Mesenchymal stem cell (in vitro differentiated cells and primary cell): ENCODE data around the gene CRELD2.

Experiments used
- DNase-seq: peaks from one replicate; pipeline ENCODE4 v3.0.0-alpha.2; 2013
- H2AFZ ChIP-seq: one replicate; pipeline ENCODE4 v1.6.1; 2013; ENCODE audit warnings: low read depth, mild to moderate bottlenecking, control low read depth, inconsistent platforms, low read length, moderate library complexity
- H2AK5ac ChIP-seq: 2 replicates; pipeline ENCODE4 v1.6.1; 2013; ENCODE audit warnings: low read length, moderate library complexity, mild to moderate bottlenecking, inconsistent platforms; ENCODE audit not compliant: severe bottlenecking
- H2BK120ac ChIP-seq: one replicate; pipeline ENCODE4 v1.6.1; 2013; ENCODE audit warnings: low read depth, mild to moderate bottlenecking, inconsistent platforms, low read length, moderate library complexity
- H2BK12ac ChIP-seq, 2 experiments: one replicate each; pipeline ENCODE4 v1.6.1; 2013; ENCODE audit warnings: inconsistent platforms in 2 of 2, low read length in 2 of 2, mild to moderate bottlenecking in 2 of 2, moderate library complexity in 2 of 2, control low read depth in 1 of 2
- H2BK15ac ChIP-seq: one replicate; pipeline ENCODE4 v1.6.1; 2013; ENCODE audit warnings: mild to moderate bottlenecking, low read depth, inconsistent platforms; ENCODE audit not compliant: poor library complexity, severe bottlenecking
- H2BK5ac ChIP-seq: 2 replicates; pipeline ENCODE4 v1.6.1; 2013; ENCODE audit warnings: low read depth, mild to moderate bottlenecking, low read length, control low read depth, inconsistent platforms; ENCODE audit not compliant: poor library complexity, severe bottlenecking
- H3K14ac ChIP-seq, 2 experiments: one replicate each; pipeline ENCODE4 v1.6.1; 2013; ENCODE audit warnings: inconsistent platforms in 2 of 2, low read length in 2 of 2, control low read depth in 1 of 2, mild to moderate bottlenecking in 1 of 2, moderate library complexity in 1 of 2
- H3K18ac ChIP-seq, 2 experiments: one replicate each; pipeline ENCODE4 v1.6.1; 2013; ENCODE audit warnings: inconsistent platforms in 2 of 2, low read length in 2 of 2, control low read depth in 1 of 2, low read depth in 1 of 2, mild to moderate bottlenecking in 1 of 2
- H3K23ac ChIP-seq, 2 experiments: one replicate each; pipeline ENCODE4 v1.6.1; 2013; ENCODE audit warnings: inconsistent platforms in 2 of 2, low read length in 2 of 2, mild to moderate bottlenecking in 2 of 2, moderate library complexity in 2 of 2, control low read depth in 1 of 2
- H3K27ac ChIP-seq: 2 replicates; pipeline ENCODE4 v1.5.1; 2013; ENCODE audit warnings: mild to moderate bottlenecking, moderate library complexity, low read length, control low read depth, inconsistent platforms; ENCODE audit not compliant: poor library complexity, severe bottlenecking
- H3K27me3 ChIP-seq, 2 experiments: 2 replicates each; pipeline versions ENCODE4 v1.6.1 to v1.7.0; 2013; ENCODE audit warnings: low read length in 2 of 2, mild to moderate bottlenecking in 2 of 2, moderate library complexity in 2 of 2, control low read depth in 1 of 2, inconsistent platforms in 1 of 2; ENCODE audit not compliant: control insufficient read depth in 1 of 2, insufficient read depth in 1 of 2
- H3K36me3 ChIP-seq, 2 experiments: 2 replicates each; pipeline versions ENCODE4 v1.6.1 to v1.7.0; 2013; ENCODE audit warnings: low read length in 2 of 2, control low read depth in 1 of 2, inconsistent platforms in 1 of 2, low read depth in 1 of 2, mild to moderate bottlenecking in 1 of 2; ENCODE audit not compliant: insufficient read depth in 2 of 2, control insufficient read depth in 1 of 2
- H3K4ac ChIP-seq, 2 experiments: one replicate each; pipeline ENCODE4 v1.6.1; 2013; ENCODE audit warnings: inconsistent platforms in 2 of 2, low read length in 2 of 2, mild to moderate bottlenecking in 2 of 2, moderate library complexity in 2 of 2, control low read depth in 1 of 2, low read depth in 1 of 2
- H3K4me1 ChIP-seq: 2 replicates; pipeline ENCODE4 v1.6.1; 2013; ENCODE audit warnings: low read depth, low read length, control low read depth; ENCODE audit not compliant: control insufficient read depth, insufficient read depth
- H3K4me2 ChIP-seq: 2 replicates; pipeline ENCODE4 v1.6.1; 2013; ENCODE audit warnings: low read length, mild to moderate bottlenecking, inconsistent platforms; ENCODE audit not compliant: poor library complexity, severe bottlenecking
- H3K4me3 ChIP-seq, 2 experiments: 2 replicates each; pipeline versions ENCODE4 v1.5.1 to v1.7.0; 2013; ENCODE audit warnings: low read length in 2 of 2, mild to moderate bottlenecking in 2 of 2, control low read depth in 1 of 2, low read depth in 1 of 2; ENCODE audit not compliant: insufficient read depth in 1 of 2
- H3K79me1 ChIP-seq: replicated peaks from 2 replicates; pipeline ENCODE4 v1.6.1; 2013; ENCODE audit warnings: mild to moderate bottlenecking, control low read depth, low read length, inconsistent platforms; ENCODE audit not compliant: poor library complexity, severe bottlenecking
- H3K9ac ChIP-seq: 2 replicates; pipeline ENCODE4 v1.7.0; 2013; ENCODE audit warnings: mild to moderate bottlenecking, low read length, moderate library complexity
- H3K9me3 ChIP-seq: 2 replicates; pipeline ENCODE4 v1.7.0; 2013; ENCODE audit warnings: mild to moderate bottlenecking, low read length; ENCODE audit not compliant: control insufficient read depth
- H4K8ac ChIP-seq: one replicate; pipeline ENCODE4 v1.6.1; 2013; ENCODE audit warnings: inconsistent platforms, mild to moderate bottlenecking, low read length, moderate library complexity
- H4K91ac ChIP-seq: one replicate; pipeline ENCODE4 v1.6.1; 2013; ENCODE audit warnings: mild to moderate bottlenecking, low read length, inconsistent platforms
- WGBS: methylation state at CpG from one replicate; pipeline ENCODE4 v1.1.7; 2013; ENCODE audit warnings: mixed read lengths; 5-methylcytosine and 5-hydroxymethylcytosine counted together

The CRELD2 gene

DNA sequence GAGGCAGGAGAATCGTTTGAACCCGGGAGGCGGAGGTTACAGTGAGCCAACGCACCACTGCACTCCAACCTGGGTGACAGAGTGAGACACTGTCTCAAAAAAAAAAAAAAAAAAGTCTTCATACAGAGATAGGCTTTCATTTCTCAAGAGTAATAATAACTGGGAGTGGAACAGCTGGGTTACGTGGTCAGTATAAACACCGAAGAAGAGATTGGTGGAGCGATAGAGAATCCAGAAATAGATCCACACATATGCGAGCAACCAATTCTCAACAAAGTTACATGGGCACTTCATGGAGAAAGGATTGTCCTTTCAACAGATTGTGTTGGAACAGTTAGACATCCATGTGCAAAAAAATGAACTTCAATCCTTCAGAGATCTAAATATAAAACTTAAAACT, 40.2 kb upstream of the CRELD2 start:
- no peak overlapping the region for H2BK15ac ChIP-seq
- H3K4ac ChIP-seq: no peak overlapping the region
- H3K79me1 ChIP-seq: peaks cover 25% of the 10 kb centered on the region
- no peak overlapping the region for H3K4me2 ChIP-seq
- peaks cover 4% of the 10 kb centered on the region for H3K4me1 ChIP-seq
- no peak overlapping the region for H2AK5ac ChIP-seq
- H2AFZ ChIP-seq: no peak overlapping the region
- 93% methylated on average over 4 of the region's 8 CpGs for WGBS
- no peak overlapping the region for H4K8ac ChIP-seq
- no peak overlapping the region for H2BK5ac ChIP-seq
- peaks cover 6 to 18% of the 10 kb centered on the region in 2 experiments for H3K36me3 ChIP-seq
- no peak overlapping the region for H3K14ac ChIP-seq
- H3K18ac ChIP-seq: no peak overlapping the region
- no peak overlapping the region for H4K91ac ChIP-seq
- no peaks in the 10 kb centered on the region for H3K27me3 ChIP-seq
- H3K9me3 ChIP-seq: no peaks in the 10 kb centered on the region
- no peak overlapping the region for H2BK12ac ChIP-seq
- no peak overlapping the region for H3K4me3 ChIP-seq
- H2BK120ac ChIP-seq: no peak overlapping the region
- no peak overlapping the region for H3K27ac ChIP-seq
- no peak overlapping the region for H3K9ac ChIP-seq
- no peak for DNase-seq
- H3K23ac ChIP-seq: no peak overlapping the region

DNA sequence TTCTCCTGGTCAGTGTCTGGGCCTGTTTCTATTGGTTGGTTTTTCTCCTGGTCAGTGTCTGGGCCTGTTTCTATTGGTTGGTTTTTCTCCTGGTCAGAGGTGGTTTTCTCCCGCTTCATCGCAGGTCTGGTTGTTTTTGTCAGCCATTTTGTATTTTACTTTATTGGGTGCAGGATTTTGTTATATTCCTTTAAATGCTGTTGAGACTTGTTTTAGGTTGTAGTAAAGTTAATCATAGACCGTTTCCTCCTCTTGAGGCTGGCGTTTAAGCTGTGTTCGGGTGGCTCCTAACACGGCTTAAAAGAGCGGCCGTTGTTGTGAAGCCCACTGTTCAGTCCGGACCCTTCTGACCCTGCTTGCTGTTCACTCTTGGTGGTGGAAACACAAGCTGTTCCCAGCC, 38.6 kb upstream of the CRELD2 start:
- no peak for DNase-seq
- Histone ChIP-seq H3K18ac (no peak overlapping the region), H2BK5ac (no peak overlapping the region), H3K23ac (no peak overlapping the region), H3K14ac (no peak overlapping the region), H3K4me2 (no peak overlapping the region), H3K27ac (no peak overlapping the region), H2BK12ac (no peak overlapping the region), H2AFZ (no peak overlapping the region), H3K9ac (no peak overlapping the region), H3K4ac (no peak overlapping the region), H3K4me1 (peaks cover 6% of the 10 kb centered on the region), H2AK5ac (no peak overlapping the region), H4K8ac (no peak overlapping the region), H3K79me1 (peaks cover 33% of the 10 kb centered on the region), H3K9me3 (no peaks in the 10 kb centered on the region), H2BK120ac (no peak overlapping the region), H3K27me3 (no peaks in the 10 kb centered on the region), H4K91ac (no peak overlapping the region), H2BK15ac (no peak overlapping the region), H3K4me3 (no peak overlapping the region), H3K36me3 (peaks cover 20 to 27% of the 10 kb centered on the region in 2 experiments)
- 94% methylated on average over 9 of the region's 9 CpGs for WGBS

DNA sequence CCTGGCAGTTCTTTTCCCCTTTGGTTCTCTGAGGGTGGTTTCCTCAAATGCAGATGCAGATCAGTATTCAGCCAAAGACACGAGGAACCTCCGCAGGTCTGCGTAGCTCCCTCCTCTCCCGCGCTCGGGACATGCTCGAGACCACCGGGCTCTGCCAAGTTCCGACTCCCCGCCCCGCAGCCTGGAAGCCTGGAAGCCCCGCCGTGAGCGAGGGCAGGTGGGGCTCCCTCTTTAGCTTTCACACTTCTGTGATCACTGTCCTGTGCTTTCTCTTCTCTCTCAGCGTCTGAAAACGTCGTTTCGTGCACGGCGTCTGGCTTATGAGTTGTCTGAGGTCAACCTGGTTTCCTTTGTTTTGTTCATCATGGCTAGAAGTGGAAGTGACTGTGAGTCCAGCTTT, 38.2 kb upstream of the CRELD2 start:
- DNase-seq: no peak
- no peaks in the 10 kb centered on the region for H3K9me3 ChIP-seq
- no peak overlapping the region for H4K8ac ChIP-seq
- H2BK12ac ChIP-seq: no peak overlapping the region
- no peak overlapping the region for H2AK5ac ChIP-seq
- H3K36me3 ChIP-seq: peaks cover 24 to 32% of the 10 kb centered on the region in 2 experiments
- no peak overlapping the region for H3K9ac ChIP-seq
- no peak overlapping the region for H3K14ac ChIP-seq
- H3K4ac ChIP-seq: no peak overlapping the region
- no peak overlapping the region for H4K91ac ChIP-seq
- no peak overlapping the region for H3K27ac ChIP-seq
- H3K23ac ChIP-seq: no peak overlapping the region
- H2BK15ac ChIP-seq: no peak overlapping the region
- H2AFZ ChIP-seq: no peak overlapping the region
- 75% methylated on average over 13 of the region's 20 CpGs for WGBS
- H3K4me1 ChIP-seq: peaks cover 6% of the 10 kb centered on the region
- H3K4me2 ChIP-seq: no peak overlapping the region
- no peak overlapping the region for H2BK5ac ChIP-seq
- H3K4me3 ChIP-seq: no peak overlapping the region
- peaks cover 37% of the 10 kb centered on the region for H3K79me1 ChIP-seq
- H2BK120ac ChIP-seq: no peak overlapping the region
- H3K27me3 ChIP-seq: no peaks in the 10 kb centered on the region
- no peak overlapping the region for H3K18ac ChIP-seq

DNA sequence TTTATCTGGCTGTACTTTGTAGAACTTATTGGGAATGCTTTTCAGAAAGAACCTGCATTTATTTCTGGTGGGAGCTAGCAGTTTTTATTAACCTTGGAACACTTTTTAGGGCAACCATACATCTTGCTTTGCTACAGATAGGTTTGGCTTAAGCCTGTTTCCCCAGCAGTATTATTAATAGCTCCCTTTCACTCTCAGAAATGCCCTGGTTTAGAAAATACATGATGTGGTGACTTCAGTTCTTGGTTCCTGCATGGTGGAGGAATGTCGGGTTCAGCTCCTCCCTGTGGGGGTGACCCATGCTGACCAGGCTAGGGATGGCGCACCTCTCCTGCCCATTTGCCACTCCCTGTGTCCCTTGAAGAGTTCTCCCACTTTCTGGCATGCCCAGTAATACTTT, 36.6 kb upstream of the CRELD2 start:
- Histone ChIP-seq H3K4ac (no peak overlapping the region), H3K36me3 (peaks cover 38 to 40% of the 10 kb centered on the region in 2 experiments), H3K18ac (no peak overlapping the region), H2AK5ac (no peak overlapping the region), H3K9me3 (no peaks in the 10 kb centered on the region), H2BK5ac (no peak overlapping the region), H3K27me3 (no peaks in the 10 kb centered on the region), H3K23ac (no peak overlapping the region), H3K14ac (peak overlapping the region in 1 of 2 experiments; percentile 81), H4K8ac (no peak overlapping the region), H4K91ac (no peak overlapping the region), H2BK15ac (no peak overlapping the region), H3K27ac (no peak overlapping the region), H3K79me1 (peaks cover 47% of the 10 kb centered on the region), H2BK120ac (no peak overlapping the region), H2AFZ (no peak overlapping the region), H3K4me1 (peaks cover 6% of the 10 kb centered on the region), H3K4me3 (no peak overlapping the region), H2BK12ac (no peak overlapping the region), H3K9ac (no peak overlapping the region), H3K4me2 (no peak overlapping the region)
- DNase-seq: no peak
- 100% methylated on average over 2 of the region's 2 CpGs for WGBS
